Inflammatory macrophage treated with lipopolysaccharide for 4 hours (primary cell): ENCODE measurements around the gene DDT.
"Not testable (repeated sequence)": the region's sequence is repeated elsewhere in the genome, so short reads cannot be mapped to it uniquely, and the experiment has no call there.

ENCODE experiments used
- DNase-seq: peaks from one replicate; pipeline ENCODE4 v3.0.0-alpha.2; 2020

Gene DDT

DNA sequence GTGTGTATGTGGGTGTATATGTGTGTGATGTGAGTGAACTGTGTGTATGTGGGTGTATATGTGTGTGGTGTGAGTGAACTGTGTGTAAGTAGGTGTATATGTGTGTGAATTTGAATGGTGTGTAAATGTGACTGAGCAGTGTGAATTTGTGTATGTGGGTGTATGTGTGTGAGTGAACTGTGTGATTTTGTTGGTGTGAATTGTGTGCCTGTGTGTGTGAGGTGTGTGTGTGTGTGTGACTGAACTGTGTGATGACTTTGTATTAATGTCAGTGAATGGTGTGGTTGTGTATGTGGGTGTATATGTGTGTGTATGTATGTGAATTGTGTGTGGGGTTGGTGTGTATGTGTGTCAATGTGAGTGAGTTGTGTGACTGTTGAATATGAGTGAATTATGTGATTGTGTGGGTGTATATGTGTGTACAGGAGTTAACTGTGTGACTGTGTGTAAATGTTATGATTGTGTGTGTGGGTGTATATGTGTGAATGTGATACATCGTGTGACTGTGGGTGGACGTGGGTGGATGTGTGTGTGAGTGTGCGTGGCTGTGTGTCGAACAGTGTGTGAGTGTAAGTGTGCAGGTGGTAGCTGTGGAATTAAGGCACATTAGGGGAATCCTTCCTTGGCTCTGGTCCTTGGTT is 12.4 kb upstream of the DDT start:
- not testable (repeated sequence) for DNase-seq

DNA sequence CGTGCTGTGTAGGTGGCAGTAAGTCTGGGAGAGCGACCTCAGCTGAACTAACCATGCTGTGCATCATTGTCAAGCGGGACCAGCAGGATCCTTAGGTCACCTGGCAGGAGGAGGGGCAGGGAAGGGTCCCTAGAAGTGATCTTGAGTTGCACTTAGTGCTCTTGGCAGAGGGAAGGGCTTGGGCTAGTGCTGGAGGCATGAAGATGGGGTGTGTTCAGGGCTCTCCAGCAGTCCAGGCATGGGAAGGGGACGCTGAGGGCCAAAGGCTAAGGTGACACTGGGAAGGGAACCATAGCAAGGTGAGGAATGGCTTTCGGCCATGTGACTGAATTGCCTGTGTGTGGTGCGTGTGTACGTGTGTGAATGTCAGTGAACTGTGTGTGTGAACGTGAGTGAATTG is 11.8 kb upstream of the DDT start:
- not testable (repeated sequence) for DNase-seq

DNA sequence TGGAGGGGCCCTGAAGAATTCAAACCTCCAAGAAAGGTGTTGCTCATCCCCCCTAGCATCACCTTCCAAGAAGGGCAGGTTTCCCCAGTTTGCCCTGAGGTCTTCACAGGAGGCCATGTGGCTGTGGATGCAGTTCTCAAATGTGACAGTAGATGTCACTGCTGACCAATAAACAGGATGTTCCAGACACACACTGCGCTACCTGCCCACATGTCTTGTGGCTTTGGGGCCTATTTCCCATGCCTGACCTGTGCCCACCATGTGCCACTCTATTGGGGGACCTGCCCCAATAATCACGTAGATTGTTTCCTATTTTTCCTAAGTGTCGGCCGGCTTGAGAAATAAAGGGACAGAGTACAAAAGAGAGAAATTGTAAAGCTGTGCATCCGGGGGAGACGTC is 10.2 kb upstream of the DDT start:
- DNase-seq: peak; percentile 44

DNA sequence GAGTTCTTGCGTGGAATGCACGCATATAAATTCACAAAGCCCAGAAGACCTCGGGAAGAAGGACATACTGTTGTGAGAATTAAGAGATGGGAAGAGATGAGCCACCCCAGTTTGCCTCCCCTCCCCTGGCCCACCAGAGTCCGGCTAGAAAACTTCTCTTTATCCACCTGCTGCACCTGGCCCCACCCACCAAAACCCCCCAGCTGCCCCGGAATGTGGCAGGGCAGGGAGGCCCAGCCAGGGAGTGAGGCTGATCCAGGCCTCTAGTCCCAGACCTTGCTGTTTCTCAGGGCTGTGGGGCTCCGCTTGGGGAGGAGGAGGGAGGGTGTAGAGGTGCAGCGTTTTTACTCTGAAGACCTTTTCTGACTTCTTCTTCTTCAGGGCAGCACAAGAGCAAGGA is 6.3 kb upstream of the DDT start:
- not testable (repeated sequence) for DNase-seq

DNA sequence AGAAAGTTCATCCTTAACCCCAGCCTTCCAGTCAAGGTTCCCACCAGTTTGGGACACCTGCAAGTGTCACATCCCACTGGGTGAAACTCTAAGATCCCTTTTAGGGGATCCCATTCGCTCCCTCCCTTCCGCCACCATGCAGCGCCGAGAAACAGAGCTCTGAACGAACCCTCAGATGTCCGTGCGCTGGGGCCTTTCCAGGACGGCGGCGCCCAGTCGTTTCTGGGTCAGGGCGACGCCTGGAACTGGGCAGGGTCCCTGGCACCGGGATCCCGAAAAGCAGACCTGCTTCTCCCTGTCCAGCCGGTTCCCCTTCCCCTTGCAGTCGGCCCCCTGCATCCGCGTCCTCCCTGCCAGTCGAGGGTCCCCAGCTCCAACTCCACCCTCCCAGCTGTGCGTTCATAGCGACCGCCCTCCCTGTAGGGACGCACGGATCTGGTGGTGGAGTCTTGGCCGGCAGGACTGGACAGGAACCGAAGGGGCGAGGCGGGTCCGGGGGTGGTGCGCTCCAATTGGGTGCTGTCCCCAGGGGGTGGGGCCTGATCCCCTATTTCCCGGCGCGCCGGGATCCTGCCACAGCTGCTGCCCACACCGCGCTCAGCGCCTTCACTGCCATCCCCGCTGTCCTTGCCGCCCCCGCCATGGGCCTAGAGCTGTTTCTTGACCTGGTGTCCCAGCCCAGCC is 5.5 kb upstream of the DDT start, which contains the start of gene GSTT2:
Gene GSTT2, plus strand, starts transcription at position 578 of the 684 bp plus-strand sequence.
- not testable (repeated sequence) for DNase-seq

DNA sequence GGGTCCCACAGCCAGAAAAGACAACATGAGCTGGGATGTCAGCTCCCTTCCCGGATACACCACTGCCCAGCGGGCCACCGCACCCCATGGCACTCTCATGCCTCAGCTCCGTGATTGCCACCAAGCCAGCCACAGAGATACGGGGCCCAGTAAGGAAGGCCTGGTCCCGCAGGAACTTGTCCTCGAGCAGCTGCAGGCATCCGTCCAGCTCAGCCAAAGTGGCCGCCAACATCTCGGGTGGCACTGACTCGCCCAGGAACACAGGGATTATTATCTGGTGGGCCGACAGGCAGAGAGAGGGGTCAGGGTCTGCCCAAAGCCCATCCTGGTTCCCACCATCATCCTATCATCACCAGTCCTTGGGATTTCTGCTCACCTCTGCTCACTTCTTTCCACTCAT is 3.1 kb upstream of the DDT start:
- DNase-seq: not testable (repeated sequence)

DNA sequence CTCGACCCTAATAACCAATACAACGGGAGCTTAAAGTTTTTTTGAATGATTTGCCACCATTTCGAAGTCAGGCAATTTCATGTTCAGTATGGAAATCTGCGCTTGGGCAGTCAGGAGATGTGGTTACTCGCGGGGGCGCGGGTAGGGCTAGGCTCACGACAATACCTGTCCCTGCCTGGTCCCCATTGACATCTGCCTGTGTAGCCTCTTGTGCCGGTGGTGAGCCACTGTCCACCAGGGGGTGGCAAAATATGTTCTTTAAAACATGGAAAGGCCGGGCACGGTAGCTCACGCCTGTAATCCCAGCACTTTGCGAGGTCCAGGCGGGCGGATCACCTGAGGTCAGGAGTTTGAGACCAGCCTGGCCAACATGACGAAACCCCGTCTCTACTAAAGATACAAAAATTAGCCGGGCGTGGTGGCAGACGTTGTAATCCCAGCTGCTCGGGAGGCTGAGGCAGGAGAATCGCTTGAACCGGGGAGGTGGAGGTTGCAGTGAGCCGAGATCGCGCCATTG is 653 bp upstream of the DDT start:
- DNase-seq: not testable (repeated sequence)

DNA sequence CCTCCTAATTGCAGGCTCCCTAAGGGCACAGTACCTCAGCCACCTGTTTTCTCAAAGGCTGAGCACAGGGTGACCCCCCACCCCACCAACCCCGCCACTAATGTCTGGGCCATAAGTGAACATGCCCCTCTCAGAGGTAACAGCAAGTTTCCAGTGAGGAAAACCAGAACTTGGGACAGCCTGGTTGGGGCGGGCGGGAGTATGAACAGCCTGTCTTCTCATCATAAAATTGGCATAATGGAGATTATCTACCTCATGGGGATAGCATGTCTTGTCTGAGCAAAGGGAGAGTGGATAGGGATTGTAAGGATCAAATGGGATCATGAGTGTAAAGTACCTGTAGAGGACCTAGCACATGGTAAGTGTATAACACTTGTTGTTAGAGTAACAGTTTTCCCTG is 2.3 kb downstream of the DDT start:
- not testable (repeated sequence) for DNase-seq

DNA sequence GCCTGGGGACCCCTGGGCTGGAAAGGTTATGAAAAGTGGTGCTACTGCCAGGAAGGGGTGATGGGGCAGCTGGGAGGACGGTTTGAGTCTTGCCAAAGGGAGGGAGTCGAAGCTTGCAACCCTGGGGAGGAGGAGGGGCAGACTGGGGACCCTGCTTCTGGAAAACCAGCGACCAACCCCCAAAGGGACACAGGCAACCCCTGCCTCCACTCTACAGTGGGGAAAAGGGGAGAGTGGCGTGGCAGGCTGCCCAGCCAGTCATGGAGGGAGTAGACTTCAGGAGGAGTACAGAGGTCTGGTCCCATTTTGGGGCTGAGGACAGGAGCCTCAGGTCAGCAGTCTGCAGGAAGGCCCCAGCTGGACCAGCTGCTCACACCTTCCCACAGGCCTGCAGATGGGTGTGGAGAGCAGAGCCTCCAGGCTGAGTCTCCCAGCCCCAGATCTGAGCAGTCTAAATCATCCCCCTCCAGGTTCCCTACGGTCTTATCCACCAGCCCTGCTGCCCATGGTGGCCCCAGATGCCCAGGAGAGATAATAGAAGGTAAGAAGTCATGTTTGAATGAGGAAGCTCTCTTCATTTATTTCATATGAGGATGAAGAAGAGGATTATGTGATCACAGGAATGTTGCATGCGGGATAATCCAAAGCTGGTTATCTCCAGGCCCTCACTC is 3.3 kb downstream of the DDT start:
- no peak for DNase-seq

DNA sequence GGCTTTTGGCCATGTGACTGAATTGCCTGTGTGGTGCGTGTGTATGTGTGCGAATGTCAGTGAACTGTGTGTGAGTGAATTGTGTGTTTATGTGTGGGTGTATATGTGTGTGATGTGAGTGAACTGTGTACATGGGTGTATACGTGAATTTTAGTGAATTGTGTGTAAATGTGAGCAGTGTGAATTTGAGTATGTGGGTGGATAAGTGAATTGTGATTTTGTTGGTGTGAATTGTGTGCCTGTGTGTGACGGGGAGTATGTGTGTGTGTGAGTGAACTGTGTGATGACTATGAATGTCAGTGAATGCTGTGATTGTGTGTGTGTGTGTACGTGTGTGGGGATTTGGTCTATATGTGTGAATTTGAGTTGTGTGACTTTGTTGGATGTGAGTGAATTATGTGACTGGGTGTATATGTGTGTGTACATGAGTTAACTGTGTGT is 4.0 kb downstream of the DDT start:
- DNase-seq: no peak

DNA sequence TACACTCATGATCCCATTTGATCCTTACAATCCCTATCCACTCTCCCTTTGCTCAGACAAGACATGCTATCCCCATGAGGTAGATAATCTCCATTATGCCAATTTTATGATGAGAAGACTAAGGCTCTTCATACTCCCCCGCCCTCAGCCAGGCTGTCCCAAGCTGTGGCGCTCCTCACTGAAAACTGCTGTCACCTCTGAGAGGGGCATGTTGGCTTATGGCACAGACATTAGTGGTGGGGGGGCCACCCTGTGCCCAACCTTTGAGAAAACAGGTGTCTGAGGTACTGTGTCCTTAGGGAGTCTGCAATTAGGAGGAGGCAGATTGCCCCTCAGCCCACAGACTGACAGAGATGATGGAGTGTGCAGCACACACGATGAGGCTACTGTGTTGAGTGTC is 5.2 kb downstream of the DDT start:
- DNase-seq: no peak

DNA sequence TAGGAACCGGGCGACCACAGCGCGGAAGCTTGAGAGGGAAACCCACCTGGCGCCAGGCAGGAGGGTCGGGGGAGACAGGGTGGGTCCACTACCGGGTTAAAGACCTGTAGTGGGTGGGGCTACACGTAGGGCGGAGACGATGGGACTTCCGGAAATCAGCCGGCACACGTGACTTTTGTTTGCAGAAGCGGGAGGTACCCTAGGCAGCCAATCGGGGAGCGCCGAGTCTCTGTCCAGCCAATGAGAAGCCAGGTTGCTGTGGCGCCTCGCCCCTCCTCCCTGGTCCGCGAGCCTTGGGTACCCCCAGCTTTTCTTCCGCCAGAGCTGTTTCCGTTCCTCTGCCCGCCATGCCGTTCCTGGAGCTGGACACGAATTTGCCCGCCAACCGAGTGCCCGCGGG is 7.7 kb downstream of the DDT start, which contains the start of gene DDTL:
Gene DDTL, plus strand, starts transcription at position 321 of the 400 bp plus-strand sequence. Its CDS starts 27 bp downstream, at position 348.
- not testable (repeated sequence) for DNase-seq

DNA sequence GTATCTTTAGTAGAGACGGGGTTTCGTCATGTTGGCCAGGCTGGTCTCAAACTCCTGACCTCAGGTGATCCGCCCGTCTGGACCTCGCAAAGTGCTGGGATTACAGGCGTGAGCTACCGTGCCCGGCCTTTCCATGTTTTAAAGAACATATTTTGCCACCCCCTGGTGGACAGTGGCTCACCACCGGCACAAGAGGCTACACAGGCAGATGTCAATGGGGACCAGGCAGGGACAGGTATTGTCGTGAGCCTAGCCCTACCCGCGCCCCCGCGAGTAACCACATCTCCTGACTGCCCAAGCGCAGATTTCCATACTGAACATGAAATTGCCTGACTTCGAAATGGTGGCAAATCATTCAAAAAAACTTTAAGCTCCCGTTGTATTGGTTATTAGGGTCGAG is 8.1 kb downstream of the DDT start:
- not testable (repeated sequence) for DNase-seq

DNA sequence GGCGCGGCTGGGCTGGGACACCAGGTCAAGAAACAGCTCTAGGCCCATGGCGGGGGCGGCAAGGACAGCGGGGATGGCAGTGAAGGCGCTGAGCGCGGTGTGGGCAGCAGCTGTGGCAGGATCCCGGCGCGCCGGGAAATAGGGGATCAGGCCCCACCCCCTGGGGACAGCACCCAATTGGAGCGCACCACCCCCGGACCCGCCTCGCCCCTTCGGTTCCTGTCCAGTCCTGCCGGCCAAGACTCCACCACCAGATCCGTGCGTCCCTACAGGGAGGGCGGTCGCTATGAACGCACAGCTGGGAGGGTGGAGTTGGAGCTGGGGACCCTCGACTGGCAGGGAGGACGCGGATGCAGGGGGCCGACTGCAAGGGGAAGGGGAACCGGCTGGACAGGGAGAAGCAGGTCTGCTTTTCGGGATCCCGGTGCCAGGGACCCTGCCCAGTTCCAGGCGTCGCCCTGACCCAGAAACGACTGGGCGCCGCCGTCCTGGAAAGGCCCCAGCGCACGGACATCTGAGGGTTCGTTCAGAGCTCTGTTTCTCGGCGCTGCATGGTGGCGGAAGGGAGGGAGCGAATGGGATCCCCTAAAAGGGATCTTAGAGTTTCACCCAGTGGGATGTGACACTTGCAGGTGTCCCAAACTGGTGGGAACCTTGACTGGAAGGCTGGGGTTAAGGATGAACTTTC is 13.0 kb downstream of the DDT start, which contains the start of gene GSTT2B:
Gene GSTT2B, minus strand, starts transcription at position 112 of the 688 bp plus-strand sequence. Its CDS starts 64 bp downstream, at position 48.
- not testable (repeated sequence) for DNase-seq

DNA sequence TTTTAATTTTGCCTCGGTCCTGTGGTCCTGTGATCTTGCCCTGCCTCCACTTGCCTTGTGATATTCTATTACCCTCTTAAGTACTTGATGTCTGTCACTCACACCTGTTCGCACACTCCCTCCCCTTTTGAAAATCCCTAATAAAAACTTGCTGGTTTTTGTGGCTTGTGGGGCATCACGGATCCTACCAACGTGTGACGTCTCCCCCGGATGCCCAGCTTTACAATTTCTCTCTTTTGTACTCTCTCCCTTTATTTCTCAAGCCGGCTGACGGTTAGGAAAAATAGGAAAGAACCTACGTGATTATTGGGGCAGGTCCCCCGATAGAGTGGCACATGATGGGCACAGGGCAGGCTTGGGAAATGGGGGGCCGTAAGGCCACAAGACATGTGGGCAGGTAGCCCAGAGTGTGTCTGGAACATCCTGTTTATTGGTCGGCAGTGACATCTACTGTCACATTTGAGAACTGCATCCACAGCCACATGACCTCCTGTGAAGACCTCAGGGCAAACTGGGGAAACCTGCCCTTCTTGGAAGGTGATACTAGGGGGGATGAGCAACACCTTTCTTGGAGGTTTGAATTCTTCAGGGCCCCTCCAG is 17.8 kb downstream of the DDT start:
- DNase-seq: peak; percentile 60

DNA sequence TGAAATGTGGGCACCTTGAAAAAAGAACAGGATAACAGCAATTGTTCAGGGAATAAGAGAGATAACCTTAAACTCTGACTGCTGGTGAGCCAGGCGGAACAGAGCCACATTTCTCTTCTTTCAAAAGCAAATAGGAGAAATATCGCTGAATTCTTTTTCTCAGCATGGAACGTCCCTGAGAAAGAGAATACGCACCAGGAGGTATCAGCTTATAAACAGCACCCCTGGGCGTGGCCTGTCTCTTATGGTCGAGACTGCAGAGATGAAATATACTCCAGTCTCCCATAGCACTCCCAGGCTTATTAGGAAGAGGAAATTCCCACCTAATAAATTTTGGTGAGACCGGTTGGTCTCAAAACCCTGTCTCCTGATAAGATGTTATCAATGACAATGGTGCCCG is 18.4 kb downstream of the DDT start:
- DNase-seq: not testable (repeated sequence)

DNA sequence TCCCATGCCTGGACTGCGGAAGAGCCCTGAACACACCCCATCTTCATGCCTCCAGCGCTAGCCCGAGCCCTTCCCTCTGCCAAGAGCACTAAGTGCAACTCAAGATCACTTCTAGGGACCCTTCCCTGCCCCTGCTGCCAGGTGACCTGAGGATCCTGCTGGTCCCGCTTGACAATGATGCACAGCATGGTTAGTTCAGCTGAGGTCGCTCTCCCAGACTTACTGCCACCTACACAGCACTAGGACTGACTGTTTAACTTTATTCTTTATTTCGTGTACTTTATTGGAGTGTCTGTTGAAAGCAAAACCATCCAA is 19.3 kb downstream of the DDT start:
- DNase-seq: not testable (repeated sequence)

DNA sequence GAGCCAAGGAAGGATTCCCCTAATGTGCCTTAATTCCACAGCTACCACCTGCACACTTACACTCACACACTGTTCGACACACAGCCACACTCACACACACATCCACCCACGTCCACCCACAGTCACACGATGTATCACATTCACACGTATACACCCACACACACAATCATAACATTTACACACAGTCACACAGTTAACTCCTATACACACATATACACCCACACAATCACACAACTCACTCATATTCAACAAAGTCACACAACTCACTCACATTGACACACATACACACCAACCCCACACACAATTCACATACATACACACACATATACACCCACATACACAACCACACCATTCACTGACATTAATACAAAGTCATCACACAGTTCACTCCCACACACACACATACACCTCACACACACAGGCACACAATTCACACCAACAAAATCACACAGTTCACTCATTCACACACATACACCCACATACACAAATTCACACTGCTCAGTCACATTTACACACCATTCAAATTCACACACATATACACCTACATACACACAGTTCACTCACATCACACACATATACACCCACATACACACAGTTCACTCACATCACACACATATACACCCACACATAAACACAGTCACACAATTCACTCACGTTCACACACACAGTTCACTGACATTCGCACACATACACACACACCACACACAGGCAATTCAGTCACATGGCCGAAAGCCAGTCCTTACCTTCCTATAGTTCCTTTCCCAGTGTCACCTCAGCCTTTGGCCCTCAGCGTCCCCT is 19.8 kb downstream of the DDT start:
- DNase-seq: not testable (repeated sequence)

DNA sequence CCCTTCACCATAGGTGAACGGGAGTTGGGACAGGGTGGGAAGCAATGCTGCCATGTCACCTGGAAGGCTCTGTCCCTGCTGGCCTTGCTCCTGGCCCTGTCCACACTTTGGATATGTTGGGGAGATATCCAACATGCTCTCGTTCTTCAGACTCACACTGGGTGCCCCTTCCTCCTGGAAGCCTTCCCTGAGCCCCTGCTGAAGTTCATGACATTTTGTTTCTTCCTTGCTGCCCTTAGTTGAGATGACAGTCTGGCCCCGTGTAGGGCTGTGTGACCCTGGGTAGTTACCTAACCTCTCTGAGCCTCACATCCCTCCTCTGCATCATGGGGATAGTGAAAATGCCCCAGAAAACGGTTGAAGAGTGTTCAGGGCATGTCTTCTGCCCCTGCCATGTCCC is 20.8 kb downstream of the DDT start:
- not testable (repeated sequence) for DNase-seq

DNA sequence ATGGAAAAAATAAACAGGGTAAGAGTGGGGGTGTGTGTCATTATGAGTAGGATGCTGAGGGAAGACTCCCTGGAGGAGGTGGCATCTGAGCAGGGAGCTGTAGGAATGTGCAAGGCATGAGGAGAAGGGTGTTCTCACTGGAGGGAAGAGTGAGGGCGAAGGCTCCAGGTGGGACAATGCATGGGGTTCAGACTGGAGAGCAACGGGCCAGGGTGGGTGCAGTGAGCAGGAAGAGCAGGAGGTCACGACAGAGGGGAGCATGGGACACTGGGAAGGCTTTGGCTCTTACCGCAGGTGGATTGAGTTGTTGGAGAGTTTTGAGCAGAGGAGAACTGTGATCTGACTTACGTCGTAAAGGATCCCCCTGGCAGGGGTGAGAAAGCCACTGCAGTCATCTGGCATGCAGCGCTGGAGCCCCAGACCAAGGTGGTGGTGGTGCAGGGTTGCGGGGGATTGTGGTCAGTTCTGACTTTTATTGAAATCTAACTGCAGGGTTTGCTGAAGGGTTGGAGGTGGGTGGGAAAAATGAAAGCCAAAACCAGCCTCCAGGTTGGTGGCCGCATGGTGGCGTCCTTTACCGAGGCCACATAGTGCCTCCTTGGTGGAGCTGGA is 21.3 kb downstream of the DDT start:
- not testable (repeated sequence) for DNase-seq

DNA sequence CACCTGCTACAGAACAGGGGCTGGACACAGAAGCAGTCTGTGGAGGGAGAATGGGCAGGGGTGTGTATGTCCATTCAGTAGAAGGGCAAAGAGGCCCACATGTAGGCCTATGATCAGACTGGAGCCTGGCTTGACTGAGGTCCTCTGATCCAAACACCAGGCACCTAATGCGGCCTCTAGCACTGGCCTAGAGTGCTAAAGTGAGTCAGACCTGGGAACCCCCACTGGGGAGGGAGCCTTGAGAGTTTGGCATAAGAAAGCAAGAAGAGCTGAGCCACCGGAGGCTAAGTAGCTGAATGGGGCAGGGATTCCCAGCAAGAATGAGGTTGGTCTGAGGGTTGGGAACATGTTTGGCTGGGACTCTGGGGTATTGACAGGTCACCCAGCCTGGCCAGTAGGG is 22.9 kb downstream of the DDT start:
- DNase-seq: not testable (repeated sequence)
